Measurements from ENCODE around the gene CDC42SE2.
"Not testable (repeated sequence)": the region's sequence is repeated elsewhere in the genome, so short reads cannot be mapped to it uniquely, and the experiment has no call there.

Gene CDC42SE2

GRCh38 chr5:131252824-131253171, 11.1 kb upstream of the CDC42SE2 start:
- DNase-seq = no peak

- DNase-seq = not testable (repeated sequence)
These were observed 9.8 kb upstream of the CDC42SE2 start for GRCh38 chr5:131254025-131254424.

GRCh38 chr5:131254741-131255140, 9.1 kb upstream of the CDC42SE2 start:
- DNase-seq = no peak

GRCh38 chr5:131256507-131256823, 7.4 kb upstream of the CDC42SE2 start:
- DNase-seq = no peak

- DNase-seq = no peak
These were observed 5.1 kb upstream of the CDC42SE2 start for GRCh38 chr5:131258733-131259132.

GRCh38 chr5:131259326-131259725, 4.5 kb upstream of the CDC42SE2 start:
- DNase-seq = no peak

- no peak for DNase-seq
These were observed 3.0 kb upstream of the CDC42SE2 start for GRCh38 chr5:131260895-131261294.

GRCh38 chr5:131261483-131261882, 2.4 kb upstream of the CDC42SE2 start:
- DNase-seq = no peak

GRCh38 chr5:131262953-131263541, 806 bp upstream of the CDC42SE2 start:
- no peak for DNase-seq

- no peak for DNase-seq
These were observed 722 bp downstream of the CDC42SE2 start for GRCh38 chr5:131264451-131265099.

GRCh38 chr5:131265311-131265803, 1.5 kb downstream of the CDC42SE2 start:
- no peak for DNase-seq

- no peak for DNase-seq
These were observed 2.7 kb downstream of the CDC42SE2 start for GRCh38 chr5:131266370-131267060.

GRCh38 chr5:131268758-131269370, 5.0 kb downstream of the CDC42SE2 start:
- no peak for DNase-seq

- DNase-seq = no peak
These were observed 7.0 kb downstream of the CDC42SE2 start for GRCh38 chr5:131270809-131271208.

GRCh38 chr5:131271888-131272287, 8.0 kb downstream of the CDC42SE2 start:
- not testable (repeated sequence) for DNase-seq

- DNase-seq = no peak
These were observed 8.5 kb downstream of the CDC42SE2 start for GRCh38 chr5:131272307-131272706.

- no peak for DNase-seq
These were observed 8.9 kb downstream of the CDC42SE2 start for GRCh38 chr5:131272724-131273123.

GRCh38 chr5:131274326-131275063, 10.6 kb downstream of the CDC42SE2 start:
- no peak for DNase-seq

- DNase-seq = no peak
These were observed 12.2 kb downstream of the CDC42SE2 start for GRCh38 chr5:131276072-131276471.

GRCh38 chr5:131277447-131277846, 13.6 kb downstream of the CDC42SE2 start:
- no peak for DNase-seq

- DNase-seq = no peak
These were observed 14.3 kb downstream of the CDC42SE2 start for GRCh38 chr5:131277875-131278740.

GRCh38 chr5:131278741-131279124, 14.9 kb downstream of the CDC42SE2 start:
- DNase-seq = not testable (repeated sequence)
